GM12872 (cell line): Measurements from ENCODE around the gene CDON.

Source experiments
- CTCF ChIP-seq: IDR thresholded peaks from 3 replicates; pipeline ENCODE4 v1.5.1; 2011; ENCODE audit warnings: low read depth, mild to moderate bottlenecking, low read length, moderate library complexity; ENCODE audit not compliant: insufficient read depth

CDON gene

GRCh38 chr11:125953401-125953935 lies 109.2 kb downstream of the CDON start:
- no peak for TF ChIP-seq CTCF

DNA sequence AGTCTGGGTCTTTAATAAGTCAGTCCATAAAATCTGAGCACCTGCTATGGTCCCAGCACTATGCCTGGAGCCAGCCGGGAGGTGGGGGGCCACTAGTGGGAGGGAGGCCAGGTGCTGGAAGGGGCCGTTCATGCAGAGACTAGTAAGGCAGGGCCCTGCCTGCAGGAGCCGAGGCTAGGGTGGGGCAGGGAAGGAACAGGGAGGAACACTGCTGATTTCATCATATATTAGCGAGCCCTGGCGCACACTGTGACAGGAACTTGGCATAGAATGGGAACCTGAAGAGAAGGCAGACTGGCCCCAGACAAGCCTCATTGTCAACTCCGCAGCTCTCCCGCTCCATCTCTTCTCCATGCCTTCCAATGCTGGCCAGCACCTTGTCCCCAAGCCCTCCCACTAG lies 109.7 kb downstream of the CDON start:
- TF ChIP-seq CTCF = no peak

GRCh38 chr11:125952559-125952958 lies 110.1 kb downstream of the CDON start:
- no peak for TF ChIP-seq CTCF

DNA sequence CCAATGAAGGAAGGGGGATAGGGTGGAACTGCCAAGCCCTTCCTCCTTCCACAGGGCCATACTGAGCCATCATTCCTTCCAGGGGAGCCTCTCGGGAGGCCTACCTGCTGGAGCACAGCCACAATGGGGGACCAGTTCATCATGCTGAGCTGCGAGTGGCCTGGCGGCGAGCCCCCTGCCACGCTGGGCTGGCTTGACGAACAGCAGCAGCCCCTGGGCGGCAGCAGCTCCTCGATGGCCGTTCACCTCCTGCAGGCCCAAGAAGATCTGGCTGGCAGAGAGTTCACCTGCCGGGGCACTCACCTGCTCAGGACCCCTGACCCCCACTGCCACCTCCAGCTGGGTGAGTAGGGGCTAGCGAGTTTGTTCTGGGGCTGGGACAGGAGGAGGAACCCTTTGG lies 110.9 kb downstream of the CDON start:
- TF ChIP-seq CTCF = no peak

GRCh38 chr11:125950696-125951651 lies 111.7 kb downstream of the CDON start:
- TF ChIP-seq CTCF = no peak

DNA sequence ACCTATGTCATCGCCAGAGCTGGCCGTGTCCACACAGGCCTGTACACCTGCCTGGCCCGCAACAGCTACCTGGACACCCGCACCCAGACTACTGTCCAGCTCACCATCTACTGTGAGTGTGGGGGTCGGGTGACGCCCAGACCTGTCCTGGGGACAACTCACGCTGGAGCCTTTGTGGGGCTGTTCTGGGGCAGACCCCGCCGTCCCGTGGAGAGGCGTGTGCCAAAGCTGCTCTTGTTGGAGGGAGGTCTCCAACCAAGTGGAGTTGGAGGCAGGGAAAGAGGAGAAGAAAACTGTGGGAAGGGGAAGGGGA lies 112.5 kb downstream of the CDON start:
- no peak for TF ChIP-seq CTCF

GRCh38 chr11:125949271-125950177 lies 113.1 kb downstream of the CDON start:
- no peak for TF ChIP-seq CTCF
